GM12872 (cell line): Measurements from ENCODE around the gene TLK2.

ENCODE experiments used
- TF ChIP-seq, protein P1 (sequence below): IDR thresholded peaks from 3 replicates; pipeline ENCODE4 v1.5.1; 2011; ENCODE audit warnings: low read depth, mild to moderate bottlenecking, low read length, moderate library complexity; ENCODE audit not compliant: insufficient read depth

TLK2 gene

DNA sequence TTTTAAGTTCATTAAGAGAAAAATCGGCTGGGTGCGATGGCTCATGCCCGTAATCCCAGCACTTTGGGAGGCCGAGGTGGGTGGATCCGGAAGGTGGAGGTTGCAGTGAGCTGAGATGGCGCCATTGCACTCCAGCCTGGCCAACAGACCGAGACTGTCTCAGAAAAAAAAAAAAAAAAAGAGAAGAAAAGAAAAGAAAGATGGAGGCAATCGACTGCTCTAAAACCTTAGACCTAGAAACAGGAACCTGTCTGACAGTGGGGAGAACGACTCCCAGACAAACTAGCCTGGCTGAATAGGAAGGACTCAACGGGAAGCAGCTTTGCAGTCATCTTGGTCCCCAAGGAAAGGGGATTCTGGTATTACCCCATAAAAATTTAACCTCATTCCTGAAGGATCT, 162.5 kb downstream of the TLK2 start:
- TF ChIP-seq, protein P1, sequence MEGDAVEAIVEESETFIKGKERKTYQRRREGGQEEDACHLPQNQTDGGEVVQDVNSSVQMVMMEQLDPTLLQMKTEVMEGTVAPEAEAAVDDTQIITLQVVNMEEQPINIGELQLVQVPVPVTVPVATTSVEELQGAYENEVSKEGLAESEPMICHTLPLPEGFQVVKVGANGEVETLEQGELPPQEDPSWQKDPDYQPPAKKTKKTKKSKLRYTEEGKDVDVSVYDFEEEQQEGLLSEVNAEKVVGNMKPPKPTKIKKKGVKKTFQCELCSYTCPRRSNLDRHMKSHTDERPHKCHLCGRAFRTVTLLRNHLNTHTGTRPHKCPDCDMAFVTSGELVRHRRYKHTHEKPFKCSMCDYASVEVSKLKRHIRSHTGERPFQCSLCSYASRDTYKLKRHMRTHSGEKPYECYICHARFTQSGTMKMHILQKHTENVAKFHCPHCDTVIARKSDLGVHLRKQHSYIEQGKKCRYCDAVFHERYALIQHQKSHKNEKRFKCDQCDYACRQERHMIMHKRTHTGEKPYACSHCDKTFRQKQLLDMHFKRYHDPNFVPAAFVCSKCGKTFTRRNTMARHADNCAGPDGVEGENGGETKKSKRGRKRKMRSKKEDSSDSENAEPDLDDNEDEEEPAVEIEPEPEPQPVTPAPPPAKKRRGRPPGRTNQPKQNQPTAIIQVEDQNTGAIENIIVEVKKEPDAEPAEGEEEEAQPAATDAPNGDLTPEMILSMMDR = no peak

DNA sequence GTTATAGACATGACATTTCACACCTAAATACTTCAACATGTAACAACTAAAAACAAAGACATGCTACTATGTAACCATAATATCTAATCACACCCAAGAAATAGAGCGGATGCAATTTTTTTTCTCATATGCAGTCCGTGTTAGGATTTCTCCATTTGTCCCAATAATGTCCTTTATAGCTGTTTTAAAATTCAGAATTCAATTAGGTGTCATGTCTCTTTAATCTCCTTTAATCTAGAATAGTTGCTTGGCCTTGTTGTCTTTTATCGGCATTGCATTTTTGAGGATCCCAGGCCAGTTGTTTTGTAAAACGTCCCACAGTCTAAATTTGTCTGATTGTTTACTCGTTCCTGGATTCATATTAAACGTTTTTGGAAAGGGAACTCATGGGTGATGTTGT, 163.3 kb downstream of the TLK2 start:
- TF ChIP-seq, protein P1 = no peak

DNA sequence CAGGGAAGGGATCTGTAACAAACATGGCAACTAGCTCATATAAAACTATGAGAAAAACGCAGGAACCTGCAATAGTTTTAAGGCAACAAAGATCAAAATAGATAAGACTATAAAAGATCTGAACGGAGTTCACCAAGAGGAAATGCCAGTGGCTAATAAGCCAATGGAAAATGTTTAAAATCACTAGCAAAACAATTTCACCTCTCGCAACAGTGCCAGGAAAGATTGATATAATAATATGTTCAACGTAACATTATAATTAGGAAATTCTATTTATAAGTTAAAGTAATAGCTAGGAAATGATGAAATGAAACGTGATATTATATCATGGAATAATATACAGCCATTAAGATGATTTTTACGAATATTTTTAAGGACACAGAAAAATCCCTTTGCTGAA, 164.9 kb downstream of the TLK2 start:
- TF ChIP-seq, protein P1 = no peak

DNA sequence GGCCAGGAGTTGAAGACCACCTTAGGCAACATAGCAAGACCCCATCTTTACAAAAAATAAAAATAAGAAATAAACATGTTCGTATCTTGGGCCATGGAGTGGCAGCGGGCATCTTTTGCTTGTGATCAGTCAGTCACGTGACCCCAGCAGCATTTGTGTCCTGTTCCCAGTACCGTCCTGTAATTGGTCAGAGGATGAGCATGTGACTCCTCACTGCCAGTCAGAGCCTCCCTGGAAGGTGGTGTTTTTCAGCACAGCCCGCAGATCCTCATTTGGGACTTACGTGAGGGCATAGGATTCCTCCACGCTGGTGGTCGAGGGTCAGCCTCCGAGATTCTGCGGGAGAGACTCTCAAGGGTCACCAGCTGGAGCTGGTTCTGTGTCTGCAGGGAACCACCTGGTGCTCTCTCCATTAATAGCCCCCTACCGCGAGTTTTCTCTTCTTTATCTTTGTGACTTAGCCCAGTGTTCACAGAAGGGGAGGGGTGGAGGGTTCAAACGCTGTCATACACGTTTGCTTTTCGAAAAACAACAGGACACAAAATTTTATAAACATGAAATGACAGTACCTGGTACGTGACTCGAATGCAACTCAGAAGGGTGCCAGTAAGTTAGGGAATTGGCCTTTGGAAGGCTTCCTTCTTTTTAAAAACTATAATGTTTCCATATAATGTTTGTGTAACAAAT, 166.0 kb downstream of the TLK2 start:
- TF ChIP-seq, protein P1 = no peak

DNA sequence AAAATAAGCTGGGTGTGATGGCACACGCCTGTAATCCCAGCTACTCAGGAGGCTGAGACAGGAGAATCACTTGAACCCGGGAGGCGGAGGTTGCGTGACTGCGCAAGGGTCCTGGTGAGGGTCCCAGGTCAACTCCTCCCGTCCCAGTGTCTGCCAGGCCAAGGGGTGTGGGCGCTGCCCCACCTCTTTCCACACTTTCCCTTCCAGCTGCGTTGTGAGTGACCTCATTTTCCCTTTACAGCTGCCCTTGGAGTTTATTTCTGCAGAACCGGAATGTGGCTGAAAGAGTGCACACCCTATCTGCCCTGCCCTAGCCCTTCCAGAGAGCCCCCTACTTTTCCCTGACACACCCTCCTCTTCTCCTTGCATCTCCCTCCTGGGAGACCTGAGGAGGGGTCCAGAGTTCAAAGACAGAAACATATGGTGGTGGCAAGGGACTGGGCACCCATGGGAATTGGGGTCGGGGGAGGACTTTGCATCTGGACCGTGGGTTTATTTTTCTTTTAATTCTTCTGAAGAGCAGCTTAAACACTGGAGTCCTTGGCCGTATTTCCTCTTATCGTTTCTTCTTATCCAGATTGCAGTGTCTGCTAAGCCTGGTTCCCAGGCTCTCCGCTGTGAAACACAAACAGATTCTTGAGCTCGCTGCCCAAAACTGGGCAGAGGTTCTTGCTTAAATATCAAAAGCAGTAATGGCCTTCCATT, 169.8 kb downstream of the TLK2 start:
- TF ChIP-seq, protein P1 = no peak

DNA sequence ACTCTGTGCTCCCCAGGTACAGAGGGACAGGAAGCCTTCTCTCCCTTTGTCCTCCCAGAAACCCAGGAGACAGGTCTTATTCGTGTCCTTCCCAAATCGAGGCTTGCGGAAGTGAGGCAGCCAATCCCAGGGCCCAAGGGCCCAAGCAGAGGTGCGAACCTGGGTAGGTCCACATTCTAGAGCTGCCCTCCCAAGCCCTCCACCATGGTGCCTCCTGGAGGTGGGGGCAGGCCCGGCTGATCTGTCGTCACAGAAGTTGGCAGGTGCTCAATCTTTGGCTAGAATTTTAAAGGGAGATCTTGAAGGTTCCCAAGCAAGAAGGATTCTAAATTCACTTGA, 170.3 kb downstream of the TLK2 start:
- TF ChIP-seq, protein P1 = no peak

DNA sequence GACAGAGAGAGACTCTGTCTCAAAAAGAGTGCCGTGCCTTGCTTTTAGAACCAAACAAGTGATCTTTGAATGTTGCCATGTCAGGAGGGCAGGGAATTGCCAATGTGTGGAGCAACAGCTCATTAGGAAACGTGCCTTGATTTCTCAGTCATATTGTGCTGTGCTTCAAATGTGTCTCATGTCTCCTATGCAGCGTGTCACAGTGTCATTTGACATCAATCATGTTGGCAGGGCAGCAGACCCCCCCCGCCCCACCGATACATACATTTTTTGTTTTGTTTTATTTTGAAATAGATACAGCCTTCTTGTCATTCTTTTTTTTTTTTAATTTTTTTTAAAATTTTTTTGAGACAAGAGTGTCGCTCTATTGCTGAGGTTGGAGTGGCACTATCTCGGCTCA, 170.9 kb downstream of the TLK2 start:
- TF ChIP-seq, protein P1 = no peak
